GM18870 (cell line): ENCODE results near the gene IGSF23.

ENCODE experiments used
- ATAC-seq: cut with Tn5 transposase; IDR thresholded peaks from one replicate; pipeline ENCODE4 v1.9.1; 2021; ENCODE audit warnings: moderate library complexity; ENCODE audit not compliant: unreplicated experiment

The IGSF23 gene, protein sequence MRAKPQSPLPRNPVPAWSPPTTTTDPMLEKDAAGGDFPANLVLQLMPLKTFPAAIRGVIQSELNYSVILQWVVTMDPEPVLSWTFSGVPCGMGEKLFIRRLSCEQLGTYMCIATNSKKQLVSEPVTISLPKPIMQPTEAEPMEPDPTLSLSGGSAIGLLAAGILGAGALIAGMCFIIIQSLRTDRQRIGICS

DNA sequence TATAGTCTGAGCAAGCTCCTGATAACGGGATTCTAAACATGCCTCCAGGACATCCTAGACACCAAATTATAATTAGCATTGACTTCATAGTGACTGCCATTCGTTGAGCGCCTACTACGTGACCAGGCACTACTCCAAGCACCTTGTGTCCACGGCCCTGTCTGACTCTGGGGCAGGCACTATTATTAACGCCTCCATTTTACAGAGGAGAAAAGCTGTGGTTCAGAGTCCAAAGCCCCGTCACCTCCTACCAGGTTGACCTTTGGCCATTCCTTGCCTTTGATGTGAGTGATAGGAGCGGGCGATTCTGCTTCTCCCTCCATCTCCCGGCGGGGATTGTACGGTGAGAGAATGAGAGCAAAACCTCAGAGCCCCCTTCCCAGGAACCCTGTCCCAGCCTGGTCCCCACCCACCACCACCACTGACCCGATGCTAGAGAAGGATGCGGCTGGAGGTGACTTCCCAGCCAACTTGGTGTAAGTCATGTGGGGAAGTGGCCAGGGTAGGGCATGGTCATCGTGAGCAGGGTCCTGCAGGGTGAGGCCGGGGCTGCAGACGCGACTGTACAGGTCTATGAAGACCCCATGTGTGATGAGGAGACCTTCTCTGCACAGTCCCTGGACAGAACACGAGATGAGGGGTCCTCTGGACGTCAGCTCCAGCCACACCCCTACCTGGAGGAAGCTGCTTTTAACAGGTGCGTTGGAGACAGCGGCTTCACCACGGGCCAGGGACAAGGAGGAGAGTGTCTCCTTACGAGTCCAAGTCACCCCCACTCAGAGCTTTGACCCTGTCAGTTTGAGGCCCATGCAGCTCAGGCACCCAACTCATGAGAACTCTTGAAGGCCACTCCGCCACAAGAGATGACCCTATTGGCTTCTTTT, at the start of gene IGSF23:
Gene IGSF23 (plus strand): TSS at position 269 of the 884 bp plus-strand sequence. CDS start 83 bp downstream, at position 352.
- no peak for ATAC-seq

DNA sequence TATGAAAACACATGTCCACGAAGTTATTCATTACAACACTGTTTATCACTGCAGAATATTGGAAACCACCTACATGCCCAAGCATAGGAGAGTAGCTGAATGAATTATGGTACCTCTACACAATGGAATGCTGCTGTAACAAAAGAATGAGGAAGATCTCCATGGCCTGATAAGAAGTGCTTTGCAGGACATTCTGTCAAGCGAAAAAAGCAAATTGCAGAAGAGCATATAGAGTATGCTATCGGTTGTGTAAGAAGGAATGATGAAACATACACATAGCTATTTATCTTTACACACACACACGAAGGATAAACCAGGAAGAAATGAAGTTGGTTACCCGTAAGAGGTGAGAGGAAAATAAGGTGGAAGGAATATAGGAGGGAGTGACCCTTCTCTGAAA, 46.4 kb upstream of the IGSF23 start:
- ATAC-seq: no peak

DNA sequence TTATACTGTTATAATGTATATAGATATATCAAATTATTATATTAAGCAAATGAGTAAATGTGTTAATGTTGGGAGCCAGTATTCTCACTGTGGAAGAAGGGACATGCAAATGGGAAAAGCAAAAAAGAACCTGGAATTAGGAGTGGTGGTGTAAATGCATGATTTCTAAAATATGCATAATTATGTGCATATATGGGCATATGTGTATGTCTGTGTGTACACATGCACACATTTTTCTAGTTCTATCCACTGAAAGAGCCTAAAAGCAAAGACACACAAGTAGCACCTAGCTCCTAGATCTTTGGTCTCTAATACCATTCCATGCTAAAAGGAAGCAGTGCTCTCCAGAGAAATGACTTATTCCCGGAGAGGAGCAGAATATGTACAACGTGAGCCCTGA, 45.6 kb upstream of the IGSF23 start:
- no peak for ATAC-seq

DNA sequence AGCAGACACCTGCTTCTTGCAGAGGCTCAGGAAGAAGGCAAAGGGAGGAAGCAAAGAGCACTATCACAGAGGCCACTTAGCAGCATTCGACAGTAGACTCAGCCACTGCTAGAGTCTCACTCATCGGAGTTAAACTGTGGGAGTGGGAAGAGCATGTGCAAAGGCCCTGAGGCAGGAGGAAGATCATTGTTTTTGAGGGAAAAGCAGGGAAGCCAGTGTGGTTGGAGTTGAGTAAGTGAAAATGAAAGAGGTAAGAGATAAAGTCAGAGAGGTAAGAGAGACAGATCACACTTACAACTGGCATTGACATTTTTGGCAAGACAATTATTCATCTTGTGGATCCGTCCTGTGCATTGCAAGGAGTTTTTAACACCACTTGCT, 42.8 kb upstream of the IGSF23 start:
- no peak for ATAC-seq

DNA sequence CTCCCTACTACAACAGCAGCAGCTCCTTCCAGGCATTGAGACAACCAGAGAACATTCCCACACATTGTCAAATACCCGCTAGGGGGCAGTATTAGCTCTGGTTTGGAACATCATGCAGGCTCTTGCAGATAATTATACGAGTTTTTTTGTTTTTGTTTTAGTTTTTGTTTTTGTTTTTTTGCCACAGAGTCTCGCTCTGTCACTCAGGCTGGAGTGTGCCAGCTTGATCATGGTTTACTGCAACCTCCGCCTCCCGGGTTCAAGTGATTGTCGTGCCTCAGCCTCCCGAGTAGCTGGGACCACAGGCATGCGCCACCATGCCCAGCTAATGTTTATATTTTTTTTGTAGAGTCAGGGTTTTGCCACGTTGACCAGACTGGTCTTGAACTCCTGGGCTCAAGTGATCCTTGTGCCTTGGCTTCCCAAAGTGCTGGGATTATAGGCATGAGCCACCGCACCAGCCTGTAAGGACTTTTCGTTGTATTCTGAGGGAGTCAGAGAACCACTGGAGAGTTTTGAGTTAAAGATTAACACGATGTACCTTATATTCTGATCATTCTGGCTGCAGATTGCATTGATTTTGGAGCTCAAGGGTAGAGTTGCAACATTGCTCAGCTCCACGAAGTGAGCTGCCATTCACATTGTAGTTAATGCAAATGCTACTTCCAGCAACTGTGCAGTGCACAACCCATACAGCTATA, 42.2 kb upstream of the IGSF23 start:
- ATAC-seq: no peak

DNA sequence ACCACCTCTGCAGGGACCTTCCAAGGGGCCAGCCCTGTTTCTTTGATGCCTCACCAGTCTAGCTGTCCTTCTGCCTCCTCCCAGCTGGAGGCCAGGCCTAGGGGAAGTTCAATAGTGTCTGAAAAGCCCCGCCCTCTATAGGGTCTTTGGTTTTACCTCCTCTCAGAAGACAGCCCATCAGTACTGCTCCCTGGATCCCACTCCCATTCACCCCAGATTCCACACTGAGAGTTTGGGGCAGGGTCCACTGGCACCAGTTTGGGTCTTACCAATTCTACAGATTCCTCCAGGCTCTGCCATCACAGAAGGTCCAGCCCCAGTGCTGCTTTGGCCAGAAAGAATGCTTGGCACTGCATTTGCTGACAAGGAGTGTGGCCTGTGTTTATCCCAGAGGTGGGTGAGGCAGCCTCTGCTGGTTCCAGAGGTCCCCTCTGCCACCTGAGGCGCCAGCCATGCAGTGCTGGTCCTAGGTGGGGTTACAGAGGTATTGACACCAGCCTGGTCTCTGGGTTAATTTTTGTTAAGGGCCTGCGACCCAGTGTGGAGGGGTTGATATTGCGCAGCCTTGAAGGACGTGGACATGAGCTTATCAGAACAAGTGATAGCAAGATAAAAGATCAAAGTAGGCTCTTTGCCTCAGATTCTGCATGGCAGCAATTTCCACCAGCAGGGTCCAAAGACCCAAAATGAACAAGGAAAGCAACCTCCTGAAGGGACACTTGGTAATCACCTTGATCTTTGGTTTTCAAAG, 41.4 kb upstream of the IGSF23 start:
- ATAC-seq: no peak

DNA sequence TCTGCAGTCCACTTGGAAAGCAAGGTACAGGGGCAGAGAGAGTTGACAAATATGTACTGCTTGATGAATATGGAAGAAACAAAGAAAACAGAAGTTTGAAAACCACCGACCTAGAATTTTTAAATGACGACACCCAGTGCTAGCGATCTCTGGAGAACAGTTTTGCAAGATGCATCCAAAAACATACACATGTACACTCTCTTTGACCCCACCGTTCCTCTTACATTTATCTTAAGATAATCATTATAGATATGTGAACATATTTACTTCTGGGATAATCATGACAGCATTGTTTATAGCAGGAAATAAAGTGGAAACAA, 40.8 kb upstream of the IGSF23 start:
- no peak for ATAC-seq

DNA sequence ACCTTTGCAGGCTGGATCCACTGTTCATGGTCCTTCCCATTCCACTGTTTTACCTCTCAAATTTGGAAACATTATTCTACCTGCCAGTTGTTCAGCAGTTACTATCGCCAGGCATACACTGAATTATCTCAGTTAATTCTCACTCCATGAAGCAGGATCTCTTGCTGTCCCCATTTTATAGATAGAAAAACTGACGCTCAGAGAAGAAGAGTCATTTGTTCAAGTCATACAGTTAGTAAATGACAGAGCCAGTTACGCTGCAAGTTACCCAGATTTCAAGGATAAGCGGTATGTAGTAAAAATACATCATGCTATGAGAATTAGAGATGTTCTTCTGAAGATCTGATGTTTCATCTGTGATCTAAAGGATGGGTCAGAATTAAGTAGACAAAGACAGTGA, 40.2 kb upstream of the IGSF23 start:
- ATAC-seq: no peak

DNA sequence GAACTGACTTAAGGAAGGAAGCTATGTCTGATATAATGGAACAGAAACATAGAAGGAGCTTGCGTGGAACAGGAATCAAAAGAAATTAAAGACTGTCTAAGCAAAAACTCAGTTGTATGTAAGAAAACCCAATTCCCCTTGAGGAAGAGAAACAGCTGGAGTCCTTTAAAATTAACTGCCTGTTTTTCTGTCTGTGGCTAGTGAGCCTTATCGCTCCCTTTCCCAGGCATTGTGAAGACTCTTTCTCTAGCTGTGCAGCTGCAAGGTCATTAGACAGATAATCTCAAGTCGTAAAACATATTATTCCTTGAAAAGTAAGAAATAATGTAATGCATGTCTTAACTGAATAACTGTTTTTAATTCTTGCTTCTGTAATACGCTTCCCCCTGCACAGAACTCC, 39.7 kb upstream of the IGSF23 start:
- no peak for ATAC-seq

DNA sequence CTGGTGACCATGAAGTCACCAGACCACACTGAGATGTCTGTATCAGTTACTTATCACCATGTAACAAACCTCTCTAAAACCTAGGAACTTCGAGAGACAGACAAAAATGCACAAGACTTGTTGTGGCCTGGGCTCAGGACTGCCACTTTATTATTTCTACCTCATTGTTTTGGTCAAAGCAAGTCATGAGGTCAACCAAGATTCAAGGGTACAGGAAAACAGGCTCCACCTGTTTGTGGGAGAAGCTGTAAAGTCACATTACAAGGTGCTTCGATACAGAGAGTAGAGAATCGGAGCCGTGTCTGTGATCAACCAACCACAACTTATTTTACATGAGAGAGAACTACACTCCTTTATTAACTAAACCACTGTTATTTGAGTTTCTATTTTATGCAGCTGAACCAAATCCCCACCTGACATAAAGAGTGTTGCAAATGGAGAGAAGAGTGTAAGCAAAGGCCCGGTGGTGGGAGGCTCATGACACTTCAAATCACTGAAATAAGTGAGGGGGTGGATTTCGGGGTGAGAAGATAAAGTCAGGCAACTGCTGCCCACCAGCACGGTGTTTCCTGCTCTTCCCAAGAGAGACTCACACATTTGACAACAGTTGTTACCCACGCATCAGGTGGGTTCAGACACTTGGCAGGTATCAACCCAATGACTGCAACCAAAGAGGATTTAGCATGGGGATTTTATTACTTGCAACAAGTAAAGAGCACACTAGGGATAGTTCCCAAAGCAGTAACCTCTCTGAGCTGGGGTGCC, 39.0 kb upstream of the IGSF23 start:
- ATAC-seq: no peak

DNA sequence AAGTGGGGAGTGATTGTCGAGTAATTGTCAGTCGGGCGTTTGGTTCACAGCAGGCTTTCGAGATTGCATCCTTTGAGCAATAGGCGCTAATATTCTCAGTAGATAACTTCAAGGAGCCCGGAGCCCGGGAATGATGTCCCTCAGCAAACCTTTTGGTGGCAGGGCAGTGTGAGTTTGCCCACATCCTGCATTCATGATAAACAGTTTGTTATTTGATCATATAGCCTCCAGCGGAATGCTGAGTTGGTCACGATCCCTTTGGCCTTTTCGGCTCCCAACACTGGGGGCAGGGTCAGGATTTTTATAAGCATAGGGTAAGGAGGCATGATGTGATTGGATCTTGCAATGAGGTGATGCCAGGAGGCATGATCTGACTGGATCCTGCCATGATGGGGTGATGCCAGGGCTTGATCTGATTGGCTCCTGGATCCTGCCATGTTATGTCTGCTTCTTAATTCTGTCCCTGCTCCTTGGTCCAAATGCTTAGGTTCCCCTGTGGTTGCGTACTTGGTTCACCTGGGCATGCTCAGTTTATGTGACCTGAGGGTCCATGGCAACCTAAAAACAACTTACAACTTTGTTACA, 38.2 kb upstream of the IGSF23 start:
- no peak for ATAC-seq

DNA sequence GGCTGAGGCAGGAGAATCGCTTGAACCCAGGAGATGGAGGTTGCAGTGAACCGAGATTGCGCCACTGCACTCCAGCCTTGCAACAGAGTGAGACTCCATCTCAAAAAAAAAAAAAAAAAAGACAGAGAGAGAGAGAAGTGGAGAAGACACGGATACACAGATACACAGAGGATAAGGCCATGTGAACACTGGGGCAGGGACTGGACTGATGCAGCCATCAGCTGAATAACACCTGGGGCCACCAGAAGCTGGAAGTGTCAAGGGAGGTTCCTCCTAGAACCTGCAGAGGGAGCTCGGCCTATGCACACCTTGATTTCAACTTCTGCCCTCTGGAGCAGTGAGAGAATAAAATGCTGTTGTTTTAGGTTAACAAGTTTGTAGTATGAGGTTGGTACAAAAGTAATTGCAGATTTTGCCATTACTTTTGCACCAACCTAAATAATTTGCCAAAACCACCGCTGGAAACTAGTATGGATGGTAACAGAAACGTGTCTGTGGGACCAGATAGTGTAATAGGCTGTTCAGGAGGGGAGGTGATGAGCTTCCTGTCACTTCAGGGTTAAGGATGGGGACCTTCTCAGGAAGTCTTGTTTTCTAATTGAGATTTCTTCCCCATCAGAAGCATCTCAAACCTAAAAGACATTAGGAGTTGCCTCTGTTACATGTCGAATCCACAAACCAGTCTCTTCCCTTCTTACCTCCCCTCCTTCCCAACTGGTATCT, 36.4 kb upstream of the IGSF23 start:
- no peak for ATAC-seq

DNA sequence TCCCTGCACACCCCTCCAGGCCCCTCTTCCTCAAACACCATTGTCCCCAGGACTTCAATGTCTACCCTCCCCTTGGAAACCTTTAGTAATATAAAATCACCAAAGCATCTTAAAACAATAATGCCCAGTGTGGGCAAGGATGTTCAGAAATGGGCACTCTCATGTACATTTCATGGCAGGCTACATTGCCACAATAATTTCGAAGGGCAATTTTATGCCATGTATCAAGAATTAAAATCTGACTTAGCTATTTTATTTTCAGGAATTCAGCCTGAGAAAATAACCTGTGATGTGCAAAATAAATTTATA, 35.8 kb upstream of the IGSF23 start:
- no peak for ATAC-seq

DNA sequence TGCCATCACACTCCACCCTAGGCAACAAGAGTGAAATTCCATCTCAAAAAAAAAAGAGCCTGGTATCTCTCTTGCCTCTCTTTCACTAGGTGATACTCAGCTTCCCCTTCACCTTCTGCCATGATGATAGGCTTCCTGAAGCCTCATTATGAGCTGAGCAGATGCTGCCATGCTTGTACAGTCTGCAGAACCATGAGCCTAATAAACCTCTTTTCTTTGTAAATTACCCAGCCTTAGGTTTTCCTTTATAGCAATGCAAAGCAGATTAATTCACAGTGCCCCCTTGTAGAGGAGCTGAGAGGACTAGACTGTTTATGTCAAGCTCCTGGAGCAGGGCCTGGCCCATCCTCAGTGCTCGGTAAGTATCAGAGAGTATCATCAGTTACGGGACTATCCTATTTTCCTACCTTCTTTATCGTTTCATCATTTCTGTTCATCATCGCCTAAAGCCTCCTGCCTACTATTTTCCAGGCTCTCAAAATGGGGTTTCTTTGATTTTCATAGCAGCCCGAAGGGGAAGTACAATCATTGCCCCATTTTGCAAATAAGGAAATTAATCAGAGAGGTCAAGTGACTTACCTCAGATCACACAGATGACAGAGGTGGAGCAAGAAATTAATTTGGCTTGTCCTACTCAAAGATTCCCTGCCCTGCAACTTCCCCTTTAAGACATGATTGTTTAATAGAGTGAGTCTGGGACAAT, 33.5 kb upstream of the IGSF23 start:
- no peak for ATAC-seq

DNA sequence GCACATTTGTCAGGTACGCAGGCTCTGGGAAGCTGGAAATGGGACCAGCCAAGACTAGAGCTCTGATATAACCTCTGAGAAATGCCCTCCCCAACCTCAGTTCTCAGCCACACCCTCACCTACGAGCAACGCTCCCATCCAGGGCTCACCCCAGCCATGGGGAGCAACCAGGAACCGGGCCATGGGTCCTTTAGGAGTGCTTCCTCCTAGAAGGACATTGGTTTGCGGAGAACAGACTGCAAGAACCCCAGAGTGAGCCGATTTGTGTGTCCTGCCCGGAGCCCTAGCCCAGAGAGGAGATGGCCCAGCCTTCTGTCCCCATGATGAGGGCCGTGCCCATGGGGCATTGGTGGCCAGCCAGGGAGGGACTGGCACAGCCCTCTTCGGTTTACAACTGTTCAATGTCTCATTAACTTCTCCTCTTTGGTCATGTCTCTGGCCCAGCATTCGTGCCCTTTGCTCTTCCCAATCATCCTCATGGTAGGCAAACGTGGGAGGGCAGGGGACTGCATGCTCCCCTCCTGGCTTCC, 32.9 kb upstream of the IGSF23 start:
- no peak for ATAC-seq

DNA sequence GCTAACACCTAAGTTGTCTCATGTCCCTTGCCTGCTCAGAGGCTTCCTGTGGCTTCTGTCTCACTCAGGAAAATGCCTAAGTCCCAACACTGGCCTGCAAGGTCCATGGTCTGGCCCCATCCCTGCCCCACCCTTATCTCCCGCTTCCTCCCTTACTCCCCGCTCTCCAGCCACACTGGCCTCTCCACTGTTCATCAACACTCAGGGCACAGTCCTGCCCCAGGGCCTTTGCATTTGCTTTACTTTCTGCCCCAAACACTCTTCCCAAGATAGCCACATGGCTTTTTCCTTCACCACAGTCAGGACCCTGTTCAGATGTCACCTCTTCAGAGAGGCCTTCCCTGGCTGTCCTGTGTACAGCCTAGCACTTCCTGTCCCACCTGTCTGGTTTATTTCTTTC, 32.1 kb upstream of the IGSF23 start:
- no peak for ATAC-seq

DNA sequence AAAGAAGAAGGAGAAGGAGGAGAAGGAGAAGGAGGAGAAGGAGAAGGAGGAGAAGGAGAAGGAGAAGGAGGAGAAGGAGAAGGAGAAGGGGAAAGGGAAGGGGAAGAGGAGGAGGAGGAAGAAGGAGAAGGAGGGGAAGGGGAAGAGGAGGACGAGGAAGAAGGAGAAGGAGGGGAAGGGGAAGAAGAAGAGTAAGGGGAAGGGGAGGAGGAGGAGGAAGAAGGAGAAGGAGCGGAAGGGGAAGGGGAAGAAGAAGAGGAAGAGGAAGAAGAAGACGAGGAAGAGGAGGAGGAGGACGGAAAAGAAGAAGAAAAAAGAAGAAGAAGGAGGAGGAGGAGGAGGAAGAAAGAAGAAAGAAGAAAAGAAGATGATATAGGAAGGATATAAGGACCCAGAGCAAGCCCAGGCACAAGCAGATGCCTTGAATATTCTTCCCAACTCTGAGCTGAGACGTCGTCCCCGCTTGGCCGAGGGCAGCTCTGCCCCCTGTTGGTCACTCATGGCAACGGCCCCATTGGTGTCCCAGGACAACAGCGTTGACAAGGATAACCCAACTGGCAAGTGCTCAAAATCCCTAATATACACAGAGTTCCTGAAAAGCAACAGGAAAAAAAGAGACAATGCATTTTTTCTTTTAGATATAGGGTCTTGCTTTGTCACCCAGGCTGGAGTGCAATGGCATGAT, 30.6 kb upstream of the IGSF23 start:
- no peak for ATAC-seq

DNA sequence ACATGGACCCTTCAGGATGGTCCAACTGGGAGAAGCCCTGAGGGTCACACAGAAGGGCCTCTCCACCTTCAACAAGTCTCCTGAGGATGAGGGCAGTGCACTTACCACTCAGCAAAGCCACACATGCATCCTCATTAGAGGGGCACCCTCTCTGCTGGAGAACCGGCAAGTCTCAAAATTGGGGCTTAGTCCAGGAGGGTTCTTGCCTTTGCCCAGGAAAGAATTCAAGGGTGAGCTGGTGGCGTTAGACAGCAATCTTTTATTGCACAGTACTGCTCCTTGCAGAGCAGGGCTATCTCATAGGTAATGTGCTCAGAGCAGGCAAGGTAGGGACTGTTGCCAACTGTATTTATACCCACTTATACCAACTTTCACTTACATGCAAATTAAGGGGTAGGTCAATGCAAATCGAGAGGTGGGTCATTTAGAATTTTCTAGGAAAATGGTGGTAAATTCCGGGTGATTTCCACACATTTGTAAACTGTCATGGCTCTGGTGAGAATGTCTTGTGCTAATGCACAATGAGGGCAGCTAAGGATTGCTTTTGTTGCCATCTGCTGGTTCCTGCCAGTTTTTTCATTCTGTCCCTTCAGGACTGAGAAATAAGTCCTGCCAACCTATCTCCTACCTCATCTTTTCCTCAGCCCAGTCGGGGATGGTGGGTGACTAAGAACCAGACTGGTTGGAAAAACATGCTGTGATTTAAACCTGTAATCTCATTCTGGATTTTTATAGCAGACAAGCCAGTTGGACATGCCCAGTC, 27.8 kb upstream of the IGSF23 start:
- ATAC-seq: no peak
